HG03442 (cell line): ENCODE results near the gene RAB11FIP2.
"Not testable (repeated sequence)": the region's sequence is repeated elsewhere in the genome, so short reads cannot be mapped to it uniquely, and the experiment has no call there.

Experiments
- ATAC-seq: cut with Tn5 transposase; IDR thresholded peaks from one replicate; pipeline ENCODE4 v1.9.1; 2021; ENCODE audit warnings: mild to moderate bottlenecking, moderate library complexity; ENCODE audit not compliant: unreplicated experiment

Gene RAB11FIP2

GRCh38 chr10:118046395-118047156 lies at the start of gene RAB11FIP2:
RAB11FIP2 (minus strand) TSS chr10:118046941; CDS start chr10:118046163, 778 bp downstream.
- ATAC-seq: peak; percentile 96

GRCh38 chr10:118096022-118096421 lies 49.3 kb upstream of the RAB11FIP2 start:
- ATAC-seq: no peak

- no peak for ATAC-seq
These were observed 45.5 kb upstream of the RAB11FIP2 start for GRCh38 chr10:118092209-118092608.

- no peak for ATAC-seq
These were observed 34.1 kb upstream of the RAB11FIP2 start for GRCh38 chr10:118080817-118081216.

GRCh38 chr10:118076705-118077104 lies 30.0 kb upstream of the RAB11FIP2 start:
- ATAC-seq: no peak

- no peak for ATAC-seq
These were observed 26.1 kb upstream of the RAB11FIP2 start for GRCh38 chr10:118072840-118073239.

GRCh38 chr10:118067389-118067788 lies 20.6 kb upstream of the RAB11FIP2 start:
- ATAC-seq: not testable (repeated sequence)

GRCh38 chr10:118062798-118063238 lies 16.1 kb upstream of the RAB11FIP2 start:
- no peak for ATAC-seq

GRCh38 chr10:118058371-118058770 lies 11.6 kb upstream of the RAB11FIP2 start:
- no peak for ATAC-seq

GRCh38 chr10:118057361-118057760 lies 10.6 kb upstream of the RAB11FIP2 start:
- no peak for ATAC-seq

GRCh38 chr10:118054383-118054782 lies 7.6 kb upstream of the RAB11FIP2 start:
- ATAC-seq: no peak

GRCh38 chr10:118052816-118053215 lies 6.1 kb upstream of the RAB11FIP2 start:
- ATAC-seq: no peak

GRCh38 chr10:118047880-118048279 lies 1.1 kb upstream of the RAB11FIP2 start:
- ATAC-seq: no peak

- no peak for ATAC-seq
These were observed 497 bp upstream of the RAB11FIP2 start for GRCh38 chr10:118047157-118047719.

GRCh38 chr10:118045837-118046394 lies 825 bp downstream of the RAB11FIP2 start:
- peak; percentile 17 for ATAC-seq

- ATAC-seq: no peak
These were observed 1.4 kb downstream of the RAB11FIP2 start for GRCh38 chr10:118045158-118045836.

GRCh38 chr10:118042827-118043242 lies 3.9 kb downstream of the RAB11FIP2 start:
- no peak for ATAC-seq

- no peak for ATAC-seq
These were observed 4.4 kb downstream of the RAB11FIP2 start for GRCh38 chr10:118042336-118042735.

GRCh38 chr10:118041316-118041715 lies 5.4 kb downstream of the RAB11FIP2 start:
- ATAC-seq: no peak

- ATAC-seq: no peak
These were observed 10.4 kb downstream of the RAB11FIP2 start for GRCh38 chr10:118036281-118036875.

GRCh38 chr10:118035354-118036005 lies 11.3 kb downstream of the RAB11FIP2 start:
- ATAC-seq: no peak
